Endodermal cell (in vitro differentiated cells): Measurements from ENCODE around the gene TANGO2. TPM values are rescaled to one million over a fixed set of nuclear protein-coding genes. Genes with fewer than 3 reads are reported as not detected.
"Not testable (repeated sequence)": the region's sequence is repeated elsewhere in the genome, so short reads cannot be mapped to it uniquely, and the experiment has no call there.

Experiments
- DNase-seq: peaks from one replicate; pipeline ENCODE4 v3.0.0-alpha.2; 2017
- H3K27ac ChIP-seq: 2 replicates; pipeline ENCODE4 v1.5.1; 2013; ENCODE audit warnings: mild to moderate bottlenecking, low read depth, low read length, moderate library complexity
- H3K27me3 ChIP-seq: 2 replicates; pipeline ENCODE4 v1.6.1; 2013; ENCODE audit warnings: mild to moderate bottlenecking, low read length, moderate library complexity; ENCODE audit not compliant: insufficient read depth, control insufficient read depth, poor library complexity, severe bottlenecking
- H3K36me3 ChIP-seq: 2 replicates; pipeline ENCODE4 v1.7.0; 2013; ENCODE audit warnings: mild to moderate bottlenecking, low read length, moderate library complexity; ENCODE audit not compliant: control insufficient read depth, insufficient read depth
- H3K4me1 ChIP-seq: one replicate; pipeline ENCODE4 v1.7.0; 2013; ENCODE audit warnings: low read length; ENCODE audit not compliant: control insufficient read depth, insufficient read depth
- H3K4me3 ChIP-seq: 2 replicates; pipeline ENCODE4 v1.5.1; 2013; ENCODE audit warnings: mild to moderate bottlenecking, low read length, moderate library complexity
- H3K9ac ChIP-seq: 2 replicates; pipeline ENCODE4 v1.6.1; 2013; ENCODE audit warnings: mild to moderate bottlenecking, low read length, moderate library complexity; ENCODE audit not compliant: poor library complexity, severe bottlenecking; ENCODE audit errors: extremely low read depth
- H3K9me3 ChIP-seq: 2 replicates; pipeline ENCODE4 v1.6.1; 2013; ENCODE audit warnings: mild to moderate bottlenecking, low read length, moderate library complexity; ENCODE audit not compliant: control insufficient read depth
- H3K27ac Mint-ChIP-seq: 2 replicates; pipeline ENCODE4 v1.8.0; 2020; ENCODE audit warnings: mixed read lengths
- H3K27me3 Mint-ChIP-seq: 2 replicates; pipeline ENCODE4 v1.8.0; 2021; ENCODE audit warnings: mild to moderate bottlenecking, mixed read lengths; ENCODE audit not compliant: insufficient read depth
- H3K36me3 Mint-ChIP-seq: 2 replicates; pipeline ENCODE4 v1.8.0; 2020; ENCODE audit warnings: low read depth, mixed read lengths
- H3K4me1 Mint-ChIP-seq: 2 replicates; pipeline ENCODE4 v1.8.0; 2020; ENCODE audit warnings: mixed read lengths
- H3K4me3 Mint-ChIP-seq: 2 replicates; pipeline ENCODE4 v1.8.0; 2020; ENCODE audit warnings: mild to moderate bottlenecking, moderate library complexity, mixed read lengths
- H3K9me3 Mint-ChIP-seq: 2 replicates; pipeline ENCODE4 v1.8.0; 2020; ENCODE audit warnings: mild to moderate bottlenecking, mixed read lengths
- CTCF ChIP-seq: fragments of 200-600 bp; sonication (generic); conservative IDR thresholded peaks from 2 replicates; pipeline ENCODE4 v1.5.0; 2021; ENCODE audit warnings: antibody characterized with exemption, mild to moderate bottlenecking
- WGBS, 2 experiments: methylation state at CpG; one replicate each; pipeline versions ENCODE4 v1.1.5 to v1.1.7; 2013; ENCODE audit warnings: missing lambda C conversion rate in 2 of 2, mixed read lengths in 1 of 2; ENCODE audit not compliant: insufficient coverage in 1 of 2, insufficient read length in 1 of 2; 5-methylcytosine and 5-hydroxymethylcytosine counted together
- total RNA-seq, 2 donors: library from RNA; stranded (reverse); fragmentation: NEBNext Ultra II Directional in 1 of 2; extraction: Animal tissue kit (Norgen Biotek cat#: 25700) in 1 of 2; gene quantifications; 2 replicates in 1 of 2; 3 replicates in 1 of 2; pipeline ENCODE4 v1.2.1, GENCODE V29; 2021

TANGO2 gene
- total RNA-seq, 2 donors from 2014 or later = 19.9 to 21.8 TPM

GRCh38 chr22:20065896-20066616, 45.1 kb downstream of the TANGO2 start:
- Mint-ChIP-seq H3K27ac (no peak overlapping the region), H3K36me3 (no peaks in the 10 kb centered on the region), H3K4me1 (no peaks in the 10 kb centered on the region), H3K27me3 (peaks cover 5% of the 10 kb centered on the region), H3K4me3 (no peak overlapping the region), H3K9me3 (no peaks in the 10 kb centered on the region)
- H3K27ac ChIP-seq = no peak overlapping the region
- TF ChIP-seq CTCF = no peak
- DNase-seq = no peak
- no peaks in the 10 kb centered on the region for H3K4me1 ChIP-seq
- no peaks in the 10 kb centered on the region for H3K9me3 ChIP-seq
- no peak overlapping the region for H3K4me3 ChIP-seq
- H3K9ac ChIP-seq = no peak overlapping the region
- H3K27me3 ChIP-seq = no peaks in the 10 kb centered on the region
- no peaks in the 10 kb centered on the region for H3K36me3 ChIP-seq
- WGBS, 2 experiments = 87 to 88% methylated on average over 7 to 14 of the region's 14 CpGs

GRCh38 chr22:20066617-20067383, 45.9 kb downstream of the TANGO2 start:
- Mint-ChIP-seq H3K27me3 (peaks cover 11% of the 10 kb centered on the region), H3K4me3 (no peak overlapping the region), H3K27ac (no peak overlapping the region), H3K4me1 (no peaks in the 10 kb centered on the region), H3K36me3 (no peaks in the 10 kb centered on the region), H3K9me3 (no peaks in the 10 kb centered on the region)
- Histone ChIP-seq H3K27me3 (no peaks in the 10 kb centered on the region), H3K4me3 (no peak overlapping the region), H3K27ac (no peak overlapping the region), H3K9me3 (no peaks in the 10 kb centered on the region), H3K9ac (no peak overlapping the region), H3K4me1 (no peaks in the 10 kb centered on the region), H3K36me3 (no peaks in the 10 kb centered on the region)
- WGBS, 2 experiments = 92 to 93% methylated on average over 7 to 11 of the region's 11 CpGs
- TF ChIP-seq CTCF = no peak
- DNase-seq = no peak

- not testable (repeated sequence) for H3K4me1 Mint-ChIP-seq, H3K9me3 Mint-ChIP-seq, H3K4me3 ChIP-seq, H3K4me1 ChIP-seq, H3K36me3 Mint-ChIP-seq, H3K27me3 ChIP-seq, H3K9ac ChIP-seq, H3K27ac ChIP-seq, H3K27ac Mint-ChIP-seq, DNase-seq, H3K36me3 ChIP-seq, H3K4me3 Mint-ChIP-seq, H3K9me3 ChIP-seq
- WGBS, 2 experiments = 92 to 96% methylated on average over 3 of the region's 3 CpGs
- H3K27me3 Mint-ChIP-seq = peaks cover 12% of the 10 kb centered on the region
Observed at GRCh38 chr22:20067384-20067682, 46.4 kb downstream of the TANGO2 start.
